PC-9 (cell line): ENCODE measurements around the gene ADORA2A.

Source experiments
- CTCF ChIP-seq: fragments of 200-600 bp; sonication (generic); conservative IDR thresholded peaks from 2 replicates; pipeline ENCODE4 v1.6.1; 2017; ENCODE audit warnings: mixed run types, antibody characterized with exemption, mild to moderate bottlenecking, moderate library complexity
- EZH2 ChIP-seq: fragments of 200-600 bp; sonication (generic); IDR thresholded peaks from 2 replicates; pipeline ENCODE4 v1.8.0; 2017; ENCODE audit warnings: antibody characterized with exemption, low read depth

- TF ChIP-seq CTCF, result no peak
- no peak for TF ChIP-seq EZH2
These were observed 6.4 kb upstream of the ADORA2A start for GRCh38 chr22:24420977-24421343.
